GM12801 (cell line): ENCODE data around the gene C1QTNF7.

Source experiments
- CTCF ChIP-seq: IDR thresholded peaks from one replicate; pipeline ENCODE4 v1.5.1; 2011; ENCODE audit warnings: control low read depth; ENCODE audit not compliant: insufficient read length; ENCODE audit errors: extremely low read depth

The C1QTNF7 gene

DNA sequence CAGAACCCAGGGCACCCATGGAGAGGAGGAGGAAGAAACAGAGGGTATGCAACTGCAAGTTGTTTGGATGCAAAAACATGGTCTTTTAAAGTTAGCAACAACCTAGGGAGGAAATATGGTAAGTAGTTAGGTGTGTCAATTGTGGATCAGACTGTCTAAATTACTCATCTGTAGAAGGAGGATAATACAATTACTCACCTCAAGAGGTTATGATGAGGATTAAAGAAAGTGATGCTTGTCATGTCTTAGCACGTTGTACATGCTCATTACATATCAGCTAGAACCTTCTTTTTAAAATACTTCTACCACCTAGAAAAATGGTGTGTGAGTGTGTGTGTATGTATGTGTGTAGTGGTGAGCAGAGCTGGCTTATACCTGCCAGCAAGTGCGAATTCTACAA lies 2.3 kb upstream of the C1QTNF7 start:
- no peak for TF ChIP-seq CTCF

DNA sequence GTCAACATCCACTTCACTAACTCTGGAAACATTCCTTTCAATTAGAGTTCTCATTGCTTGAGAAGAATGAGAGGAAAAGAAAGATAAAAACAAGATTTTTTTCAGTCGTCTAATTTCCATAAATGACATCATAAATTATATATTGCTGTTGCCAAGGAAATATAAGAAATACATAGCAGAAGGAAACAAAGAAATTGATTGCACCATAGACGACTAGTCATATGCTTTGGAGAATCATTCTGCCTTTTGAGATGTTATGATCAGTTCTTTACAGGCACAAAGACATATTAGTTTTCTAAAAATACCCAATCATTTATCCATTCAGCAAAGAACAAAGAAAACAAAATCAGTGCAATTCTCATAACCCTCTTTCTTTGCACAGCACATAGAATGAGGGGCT lies 672 bp upstream of the C1QTNF7 start:
- no peak for TF ChIP-seq CTCF

GRCh38 chr4:15428611-15429010 lies 778 bp downstream of the C1QTNF7 start:
- TF ChIP-seq CTCF = no peak

GRCh38 chr4:15434091-15434490 lies 6.3 kb downstream of the C1QTNF7 start:
- no peak for TF ChIP-seq CTCF

DNA sequence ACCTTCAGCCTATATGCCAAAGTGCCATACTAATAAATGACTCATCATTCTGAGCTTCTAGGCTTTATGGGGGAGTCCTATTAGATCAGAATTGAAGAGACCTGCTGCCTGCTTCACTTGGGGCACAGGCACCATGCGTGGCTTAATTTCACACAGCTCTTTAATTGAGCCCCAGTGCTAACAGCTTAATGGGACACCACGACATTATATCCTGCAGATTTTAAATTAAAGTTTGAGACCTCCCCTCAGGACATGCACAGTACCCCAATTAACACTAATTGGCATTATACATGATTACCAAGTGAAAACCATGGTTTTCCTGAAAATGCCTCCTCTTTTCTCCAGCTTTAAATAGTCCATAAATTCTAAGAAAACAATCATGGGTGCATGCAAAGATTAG lies 6.8 kb downstream of the C1QTNF7 start:
- TF ChIP-seq CTCF = no peak

DNA sequence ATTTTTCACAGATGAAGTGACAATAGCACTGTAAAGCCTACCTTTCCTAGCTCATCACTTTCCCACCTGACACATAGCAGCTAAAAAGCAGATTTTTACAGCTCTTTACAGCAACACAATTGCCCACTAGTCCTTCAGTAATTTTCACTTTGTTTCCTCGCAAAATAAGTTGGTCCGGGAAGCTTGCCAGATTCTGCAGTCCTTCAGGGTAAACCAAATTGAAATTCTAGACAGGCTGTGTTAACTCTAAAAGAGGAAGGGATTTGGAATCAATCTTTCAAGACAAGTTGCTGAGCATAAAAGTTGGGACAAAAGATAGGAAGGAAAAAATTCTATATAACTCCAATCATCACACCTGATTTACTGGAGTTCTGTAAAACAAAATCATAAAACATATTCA lies 8.7 kb downstream of the C1QTNF7 start:
- TF ChIP-seq CTCF = no peak

- TF ChIP-seq CTCF = no peak
Measured at GRCh38 chr4:15438939-15439524, 11.2 kb downstream of the C1QTNF7 start.
